Prostate gland (tissue), 2 donors: Measurements from ENCODE around the gene CMKLR1.

ENCODE experiments used
- POLR2A ChIP-seq: fragments of 450-650 bp; IDR thresholded peaks from one replicate; pipeline ENCODE4 v1.6.1; 2016; ENCODE audit warnings: antibody characterized with exemption, mild to moderate bottlenecking
- POLR2AphosphoS5 ChIP-seq: sonication (generic); formaldehyde crosslinking; IDR thresholded peaks from one replicate; pipeline ENCODE4 v1.6.1; 2017; ENCODE audit warnings: antibody characterized with exemption
- TF ChIP-seq, protein P1 (sequence below), 4 experiments: fragments of 200-600 bp in 2 of 4; fragments of 450-650 bp in 2 of 4; sonication (generic) in 2 of 4; IDR thresholded peaks; 1 replicate in 3 of 4; 2 replicates in 1 of 4; pipeline ENCODE4 v1.5.1; 2016 to 2019; ENCODE audit warnings: antibody characterized with exemption in 4 of 4, mild to moderate bottlenecking in 2 of 4, moderate library complexity in 2 of 4

- TF ChIP-seq POLR2A: no peak
- TF ChIP-seq, protein P1, sequence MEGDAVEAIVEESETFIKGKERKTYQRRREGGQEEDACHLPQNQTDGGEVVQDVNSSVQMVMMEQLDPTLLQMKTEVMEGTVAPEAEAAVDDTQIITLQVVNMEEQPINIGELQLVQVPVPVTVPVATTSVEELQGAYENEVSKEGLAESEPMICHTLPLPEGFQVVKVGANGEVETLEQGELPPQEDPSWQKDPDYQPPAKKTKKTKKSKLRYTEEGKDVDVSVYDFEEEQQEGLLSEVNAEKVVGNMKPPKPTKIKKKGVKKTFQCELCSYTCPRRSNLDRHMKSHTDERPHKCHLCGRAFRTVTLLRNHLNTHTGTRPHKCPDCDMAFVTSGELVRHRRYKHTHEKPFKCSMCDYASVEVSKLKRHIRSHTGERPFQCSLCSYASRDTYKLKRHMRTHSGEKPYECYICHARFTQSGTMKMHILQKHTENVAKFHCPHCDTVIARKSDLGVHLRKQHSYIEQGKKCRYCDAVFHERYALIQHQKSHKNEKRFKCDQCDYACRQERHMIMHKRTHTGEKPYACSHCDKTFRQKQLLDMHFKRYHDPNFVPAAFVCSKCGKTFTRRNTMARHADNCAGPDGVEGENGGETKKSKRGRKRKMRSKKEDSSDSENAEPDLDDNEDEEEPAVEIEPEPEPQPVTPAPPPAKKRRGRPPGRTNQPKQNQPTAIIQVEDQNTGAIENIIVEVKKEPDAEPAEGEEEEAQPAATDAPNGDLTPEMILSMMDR (IDR thresholded peaks at IDR 0.05): no peak
- no peak for TF ChIP-seq POLR2AphosphoS5
Observed at GRCh38 chr12:108320507-108321293, 18.4 kb downstream of the CMKLR1 start.
